GM23338 (cell line): ENCODE data around the gene HLA-DMA. TPM values are rescaled to one million over a fixed set of nuclear protein-coding genes. Genes with fewer than 3 reads are reported as not detected.
A peak's percentile ranks its signal among the peaks of the same experiment; 100 is the strongest.

Experiments
- ATAC-seq: fragments of 200-7000 bp; cut with Tn5 transposase; 3 replicates; pipeline ENCODE4 v1.9.1; 2020
- DNase-seq: peaks from one replicate; pipeline ENCODE4 v3.0.0-alpha.2; 2015; ENCODE audit warnings: low spot score
- H2AFZ ChIP-seq: fragments of 200-600 bp; sonication (generic); 2 replicates; pipeline ENCODE4 v1.8.0; 2016; ENCODE audit warnings: antibody characterized with exemption, mild to moderate bottlenecking, moderate library complexity
- H3F3A ChIP-seq: fragments of 200-600 bp; sonication (generic); replicated peaks from 2 replicates; pipeline ENCODE4 v1.8.0; 2017; ENCODE audit warnings: antibody characterized with exemption, mixed run types, low read depth
- H3K27ac ChIP-seq: fragments of 200-600 bp; sonication (generic); 2 replicates; pipeline ENCODE4 v1.6.1; 2016; ENCODE audit warnings: low read depth
- H3K27me3 ChIP-seq: fragments of 200-600 bp; sonication (generic); 2 replicates; pipeline ENCODE4 v1.8.0; 2016; ENCODE audit warnings: mild to moderate bottlenecking, mixed run types, moderate library complexity; ENCODE audit not compliant: insufficient read depth
- H3K36me3 ChIP-seq: fragments of 200-600 bp; sonication (generic); 2 replicates; pipeline ENCODE4 v1.8.0; 2016; ENCODE audit warnings: mild to moderate bottlenecking; ENCODE audit not compliant: insufficient read depth
- H3K4me1 ChIP-seq: fragments of 200-600 bp; sonication (generic); 2 replicates; pipeline ENCODE4 v1.8.0; 2016; ENCODE audit warnings: mild to moderate bottlenecking, moderate library complexity; ENCODE audit not compliant: insufficient read depth
- H3K4me2 ChIP-seq: fragments of 200-600 bp; sonication (generic); 2 replicates; pipeline ENCODE4 v1.7.1; 2017; ENCODE audit warnings: mixed run types
- H3K4me3 ChIP-seq: fragments of 200-600 bp; sonication (generic); 2 replicates; pipeline ENCODE4 v1.6.1; 2016; ENCODE audit warnings: mixed run types
- H3K79me2 ChIP-seq: fragments of 200-600 bp; sonication (generic); replicated peaks from 2 replicates; pipeline ENCODE4 v1.8.0; 2017; ENCODE audit warnings: mild to moderate bottlenecking; ENCODE audit not compliant: insufficient read depth
- H3K9me2 ChIP-seq: fragments of 200-600 bp; sonication (generic); 2 replicates; pipeline ENCODE4 v1.8.0; 2017; ENCODE audit not compliant: insufficient read depth
- H4K20me1 ChIP-seq: fragments of 200-600 bp; sonication (generic); replicated peaks from 2 replicates; pipeline ENCODE4 v1.8.0; 2017; ENCODE audit warnings: mild to moderate bottlenecking; ENCODE audit not compliant: insufficient read depth
- H3K27ac Mint-ChIP-seq: 2 replicates; pipeline ENCODE4 v1.8.0; 2020; ENCODE audit warnings: inconsistent platforms, mild to moderate bottlenecking, moderate library complexity, mixed read lengths
- H3K27me3 Mint-ChIP-seq: 3 replicates; pipeline ENCODE4 v1.8.0; 2022; ENCODE audit warnings: low read depth, mild to moderate bottlenecking, moderate library complexity, mixed read lengths, inconsistent platforms; ENCODE audit not compliant: insufficient read depth, poor library complexity
- H3K36me3 Mint-ChIP-seq: 3 replicates; pipeline ENCODE4 v1.8.0; 2021; ENCODE audit warnings: low read depth, mild to moderate bottlenecking, inconsistent platforms, moderate library complexity, mixed read lengths
- H3K4me1 Mint-ChIP-seq: 3 replicates; pipeline ENCODE4 v1.8.0; 2020; ENCODE audit warnings: mild to moderate bottlenecking, inconsistent platforms, mixed read lengths
- H3K4me3 Mint-ChIP-seq: 3 replicates; pipeline ENCODE4 v1.8.0; 2021; ENCODE audit warnings: moderate library complexity, mild to moderate bottlenecking, inconsistent platforms, mixed read lengths
- H3K9me3 Mint-ChIP-seq: 3 replicates; pipeline ENCODE4 v1.8.0; 2020; ENCODE audit warnings: moderate library complexity, mild to moderate bottlenecking, inconsistent platforms, mixed read lengths
- CREB1 ChIP-seq: fragments of 250-450 bp; sonication (Bioruptor Pico); IDR thresholded peaks from 2 replicates; pipeline ENCODE4 v1.5.0; 2020; ENCODE audit warnings: low read depth, mild to moderate bottlenecking, moderate library complexity
- CTCF ChIP-seq, 2 experiments: fragments of 200-600 bp in 1 of 2; sonication (generic) in 1 of 2; conservative IDR thresholded peaks; 2 replicates each; pipeline versions ENCODE4 v1.5.1 to v1.6.1; 2016 to 2017; ENCODE audit warnings: antibody characterized with exemption in 2 of 2, low read depth in 2 of 2, mild to moderate bottlenecking in 2 of 2, moderate library complexity in 1 of 2
- ETS1 ChIP-seq: IDR thresholded peaks from 2 replicates; pipeline ENCODE4 v1.6.1; 2016; ENCODE audit warnings: antibody characterized with exemption
- EZH2 ChIP-seq: fragments of 200-600 bp; sonication (generic); IDR thresholded peaks from one replicate; pipeline ENCODE4 v1.8.0; 2017; ENCODE audit warnings: antibody characterized with exemption, mild to moderate bottlenecking, low read depth; ENCODE audit not compliant: unreplicated experiment
- EZH2phosphoT487 ChIP-seq: fragments of 200-600 bp; sonication (generic); IDR thresholded peaks from one replicate; pipeline ENCODE4 v1.8.1; 2018; ENCODE audit warnings: antibody characterized with exemption; ENCODE audit not compliant: unreplicated experiment
- JUNB ChIP-seq: IDR thresholded peaks from one replicate; pipeline ENCODE4 v1.6.1; 2016; ENCODE audit warnings: antibody characterized with exemption; ENCODE audit not compliant: unreplicated experiment
- NANOG ChIP-seq: IDR thresholded peaks from 2 replicates; pipeline ENCODE4 v1.6.1; 2016; ENCODE audit warnings: antibody characterized with exemption, borderline replicate concordance
- POLR2AphosphoS5 ChIP-seq: IDR thresholded peaks from 2 replicates; pipeline ENCODE4 v1.6.1; 2016; ENCODE audit warnings: antibody characterized with exemption, low read depth
- REST ChIP-seq: IDR thresholded peaks from one replicate; pipeline ENCODE4 v1.6.1; 2018; ENCODE audit warnings: antibody characterized with exemption; ENCODE audit not compliant: unreplicated experiment
- STAT1 ChIP-seq: IDR thresholded peaks from one replicate; pipeline ENCODE4 v1.6.1; 2016; ENCODE audit warnings: antibody characterized with exemption; ENCODE audit not compliant: unreplicated experiment
- ZNF114 ChIP-seq: fragments of 250-450 bp; sonication (Bioruptor Pico); IDR thresholded peaks from 2 replicates; pipeline ENCODE4 v1.5.0; 2020; ENCODE audit warnings: mild to moderate bottlenecking, moderate library complexity
- ZNF331 ChIP-seq: fragments of 250-450 bp; sonication (Bioruptor Pico); IDR thresholded peaks from 2 replicates; pipeline ENCODE4 v1.5.0; 2020; ENCODE audit warnings: low read depth, mild to moderate bottlenecking, moderate library complexity
- ZNF462 ChIP-seq: fragments of 250-450 bp; sonication (Bioruptor Pico); IDR thresholded peaks from 2 replicates; pipeline ENCODE4 v1.5.0; 2020; ENCODE audit warnings: mild to moderate bottlenecking, moderate library complexity
- polyA plus RNA-seq: library from polyadenylated mRNA; unstranded; fragments of >200 nt; fragmentation: Nextera tagmentation; extraction: Ambion mirVana; gene quantifications from 2 replicates; pipeline ENCODE4 v1.2.1, GENCODE V29; 2016
- total RNA-seq: library from RNA; depleted of rRNA; stranded (reverse); fragments of >200 nt; shearing (Covaris generic); gene quantifications from 2 replicates; pipeline ENCODE4 v1.2.3, GENCODE V29; 2014

Gene HLA-DMA
- total and polyA plus RNA-seq, 2 experiments from 2014 or later, result 5.2 to 6.2 TPM

- Mint-ChIP-seq H3K4me3 (no peak overlapping the region), H3K27ac (peak overlapping the region; percentile 29; the same call in 1 of the 2 replicates)
These were observed 48.8 kb upstream of the HLA-DMA start for GRCh38 chr6:33001685-33002084.

More at GRCh38 chr6:33001685-33002084, 48.8 kb upstream of the HLA-DMA start:
- DNase-seq (no peak), ATAC-seq (no peak)
- no peaks in the 10 kb centered on the region for H3K27me3 ChIP-seq
- no peak overlapping the region for H3K4me2 ChIP-seq
- H3K27ac ChIP-seq, result no peak overlapping the region
- H3K9me2 ChIP-seq, result no peaks in the 10 kb centered on the region
- H3K4me1 Mint-ChIP-seq, result peaks cover 4% of the 10 kb centered on the region; the same call in 2 of the 3 replicates
- peaks cover 4% of the 10 kb centered on the region; the same call in 1 of the 3 replicates for H3K36me3 Mint-ChIP-seq
- no peaks in the 10 kb centered on the region for H3K4me1 ChIP-seq
- no peak overlapping the region for H3K4me3 ChIP-seq
- no peak overlapping the region for H2AFZ ChIP-seq
- no peaks in the 10 kb centered on the region for H3K79me2 ChIP-seq
- peaks cover 2% of the 10 kb centered on the region for H3K27me3 Mint-ChIP-seq
- no peaks in the 10 kb centered on the region for H3K36me3 ChIP-seq
- TF ChIP-seq STAT1, result no peak
- no peak for TF ChIP-seq ZNF462 (CRISPR knock-in tag)
- no peak for TF ChIP-seq ZNF331
- no peak for TF ChIP-seq POLR2AphosphoS5
- TF ChIP-seq JUNB, result no peak
- no peak for TF ChIP-seq ETS1
- TF ChIP-seq EZH2, result no peak
- TF ChIP-seq ZNF114 (CRISPR knock-in tag), result no peak
- no peak for TF ChIP-seq CREB1 (CRISPR knock-in tag)
- no peak for TF ChIP-seq CTCF (conservative IDR thresholded peaks at IDR 0.05; ENCODE audit: low read depth in 2 of 2)
- TF ChIP-seq REST, result no peak
- no peak for TF ChIP-seq NANOG
- TF ChIP-seq EZH2phosphoT487, result no peak
- H4K20me1 ChIP-seq, result no peaks in the 10 kb centered on the region
- H3K9me3 Mint-ChIP-seq, result no peaks in the 10 kb centered on the region
- H3F3A ChIP-seq, result no peaks in the 10 kb centered on the region
